GM23338 (cell line): ENCODE results near the gene PABPC1L. TPM values are rescaled to one million over a fixed set of nuclear protein-coding genes. Genes with fewer than 3 reads are reported as not detected.

Experiments
- ATAC-seq: fragments of 200-7000 bp; cut with Tn5 transposase; 3 replicates; pipeline ENCODE4 v1.9.1; 2020
- DNase-seq: peaks from one replicate; pipeline ENCODE4 v3.0.0-alpha.2; 2015; ENCODE audit warnings: low spot score
- H2AFZ ChIP-seq: fragments of 200-600 bp; sonication (generic); 2 replicates; pipeline ENCODE4 v1.8.0; 2016; ENCODE audit warnings: antibody characterized with exemption, mild to moderate bottlenecking, moderate library complexity
- H3F3A ChIP-seq: fragments of 200-600 bp; sonication (generic); replicated peaks from 2 replicates; pipeline ENCODE4 v1.8.0; 2017; ENCODE audit warnings: antibody characterized with exemption, mixed run types, low read depth
- H3K27ac ChIP-seq: fragments of 200-600 bp; sonication (generic); 2 replicates; pipeline ENCODE4 v1.6.1; 2016; ENCODE audit warnings: low read depth
- H3K27me3 ChIP-seq: fragments of 200-600 bp; sonication (generic); 2 replicates; pipeline ENCODE4 v1.8.0; 2016; ENCODE audit warnings: mild to moderate bottlenecking, mixed run types, moderate library complexity; ENCODE audit not compliant: insufficient read depth
- H3K36me3 ChIP-seq: fragments of 200-600 bp; sonication (generic); 2 replicates; pipeline ENCODE4 v1.8.0; 2016; ENCODE audit warnings: mild to moderate bottlenecking; ENCODE audit not compliant: insufficient read depth
- H3K4me1 ChIP-seq: fragments of 200-600 bp; sonication (generic); 2 replicates; pipeline ENCODE4 v1.8.0; 2016; ENCODE audit warnings: mild to moderate bottlenecking, moderate library complexity; ENCODE audit not compliant: insufficient read depth
- H3K4me2 ChIP-seq: fragments of 200-600 bp; sonication (generic); 2 replicates; pipeline ENCODE4 v1.7.1; 2017; ENCODE audit warnings: mixed run types
- H3K4me3 ChIP-seq: fragments of 200-600 bp; sonication (generic); 2 replicates; pipeline ENCODE4 v1.6.1; 2016; ENCODE audit warnings: mixed run types
- H3K79me2 ChIP-seq: fragments of 200-600 bp; sonication (generic); replicated peaks from 2 replicates; pipeline ENCODE4 v1.8.0; 2017; ENCODE audit warnings: mild to moderate bottlenecking; ENCODE audit not compliant: insufficient read depth
- H3K9me2 ChIP-seq: fragments of 200-600 bp; sonication (generic); 2 replicates; pipeline ENCODE4 v1.8.0; 2017; ENCODE audit not compliant: insufficient read depth
- H4K20me1 ChIP-seq: fragments of 200-600 bp; sonication (generic); replicated peaks from 2 replicates; pipeline ENCODE4 v1.8.0; 2017; ENCODE audit warnings: mild to moderate bottlenecking; ENCODE audit not compliant: insufficient read depth
- H3K27ac Mint-ChIP-seq: 2 replicates; pipeline ENCODE4 v1.8.0; 2020; ENCODE audit warnings: inconsistent platforms, mild to moderate bottlenecking, moderate library complexity, mixed read lengths
- H3K27me3 Mint-ChIP-seq: 3 replicates; pipeline ENCODE4 v1.8.0; 2022; ENCODE audit warnings: low read depth, mild to moderate bottlenecking, moderate library complexity, mixed read lengths, inconsistent platforms; ENCODE audit not compliant: insufficient read depth, poor library complexity
- H3K36me3 Mint-ChIP-seq: 3 replicates; pipeline ENCODE4 v1.8.0; 2021; ENCODE audit warnings: low read depth, mild to moderate bottlenecking, inconsistent platforms, moderate library complexity, mixed read lengths
- H3K4me1 Mint-ChIP-seq: 3 replicates; pipeline ENCODE4 v1.8.0; 2020; ENCODE audit warnings: mild to moderate bottlenecking, inconsistent platforms, mixed read lengths
- H3K4me3 Mint-ChIP-seq: 3 replicates; pipeline ENCODE4 v1.8.0; 2021; ENCODE audit warnings: moderate library complexity, mild to moderate bottlenecking, inconsistent platforms, mixed read lengths
- H3K9me3 Mint-ChIP-seq: 3 replicates; pipeline ENCODE4 v1.8.0; 2020; ENCODE audit warnings: moderate library complexity, mild to moderate bottlenecking, inconsistent platforms, mixed read lengths
- CREB1 ChIP-seq: fragments of 250-450 bp; sonication (Bioruptor Pico); IDR thresholded peaks from 2 replicates; pipeline ENCODE4 v1.5.0; 2020; ENCODE audit warnings: low read depth, mild to moderate bottlenecking, moderate library complexity
- CTCF ChIP-seq, 2 experiments: fragments of 200-600 bp in 1 of 2; sonication (generic) in 1 of 2; conservative IDR thresholded peaks; 2 replicates each; pipeline versions ENCODE4 v1.5.1 to v1.6.1; 2016 to 2017; ENCODE audit warnings: antibody characterized with exemption in 2 of 2, low read depth in 2 of 2, mild to moderate bottlenecking in 2 of 2, moderate library complexity in 1 of 2
- JUNB ChIP-seq: IDR thresholded peaks from one replicate; pipeline ENCODE4 v1.6.1; 2016; ENCODE audit warnings: antibody characterized with exemption; ENCODE audit not compliant: unreplicated experiment
- NANOG ChIP-seq: IDR thresholded peaks from 2 replicates; pipeline ENCODE4 v1.6.1; 2016; ENCODE audit warnings: antibody characterized with exemption, borderline replicate concordance
- POLR2AphosphoS5 ChIP-seq: IDR thresholded peaks from 2 replicates; pipeline ENCODE4 v1.6.1; 2016; ENCODE audit warnings: antibody characterized with exemption, low read depth
- REST ChIP-seq: IDR thresholded peaks from one replicate; pipeline ENCODE4 v1.6.1; 2018; ENCODE audit warnings: antibody characterized with exemption; ENCODE audit not compliant: unreplicated experiment
- STAT1 ChIP-seq: IDR thresholded peaks from one replicate; pipeline ENCODE4 v1.6.1; 2016; ENCODE audit warnings: antibody characterized with exemption; ENCODE audit not compliant: unreplicated experiment
- ZNF114 ChIP-seq: fragments of 250-450 bp; sonication (Bioruptor Pico); IDR thresholded peaks from 2 replicates; pipeline ENCODE4 v1.5.0; 2020; ENCODE audit warnings: mild to moderate bottlenecking, moderate library complexity
- ZNF331 ChIP-seq: fragments of 250-450 bp; sonication (Bioruptor Pico); IDR thresholded peaks from 2 replicates; pipeline ENCODE4 v1.5.0; 2020; ENCODE audit warnings: low read depth, mild to moderate bottlenecking, moderate library complexity
- polyA plus RNA-seq: library from polyadenylated mRNA; unstranded; fragments of >200 nt; fragmentation: Nextera tagmentation; extraction: Ambion mirVana; gene quantifications from 2 replicates; pipeline ENCODE4 v1.2.1, GENCODE V29; 2016
- total RNA-seq: library from RNA; depleted of rRNA; stranded (reverse); fragments of >200 nt; shearing (Covaris generic); gene quantifications from 2 replicates; pipeline ENCODE4 v1.2.3, GENCODE V29; 2014
- TF ChIP-seq, protein P1 (sequence below): IDR thresholded peaks from 2 replicates; pipeline ENCODE4 v1.6.1; 2016; ENCODE audit warnings: antibody characterized with exemption

Gene PABPC1L
- total and polyA plus RNA-seq, 2 experiments from 2014 or later, result 44.4 to 49.1 TPM

GRCh38 chr20:44910690-44911262 lies 916 bp downstream of the PABPC1L start (continued):
- TF ChIP-seq JUNB (no peak), NANOG (no peak), ZNF114 (CRISPR knock-in tag) (no peak), CTCF (conservative IDR thresholded peaks at IDR 0.05; ENCODE audit: low read depth in 2 of 2) (no peak), REST (no peak), STAT1 (no peak), CREB1 (no peak), ZNF331 (CRISPR knock-in tag) (no peak)
- TF ChIP-seq, protein P1, sequence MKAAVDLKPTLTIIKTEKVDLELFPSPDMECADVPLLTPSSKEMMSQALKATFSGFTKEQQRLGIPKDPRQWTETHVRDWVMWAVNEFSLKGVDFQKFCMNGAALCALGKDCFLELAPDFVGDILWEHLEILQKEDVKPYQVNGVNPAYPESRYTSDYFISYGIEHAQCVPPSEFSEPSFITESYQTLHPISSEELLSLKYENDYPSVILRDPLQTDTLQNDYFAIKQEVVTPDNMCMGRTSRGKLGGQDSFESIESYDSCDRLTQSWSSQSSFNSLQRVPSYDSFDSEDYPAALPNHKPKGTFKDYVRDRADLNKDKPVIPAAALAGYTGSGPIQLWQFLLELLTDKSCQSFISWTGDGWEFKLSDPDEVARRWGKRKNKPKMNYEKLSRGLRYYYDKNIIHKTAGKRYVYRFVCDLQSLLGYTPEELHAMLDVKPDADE, result no peak

DNA sequence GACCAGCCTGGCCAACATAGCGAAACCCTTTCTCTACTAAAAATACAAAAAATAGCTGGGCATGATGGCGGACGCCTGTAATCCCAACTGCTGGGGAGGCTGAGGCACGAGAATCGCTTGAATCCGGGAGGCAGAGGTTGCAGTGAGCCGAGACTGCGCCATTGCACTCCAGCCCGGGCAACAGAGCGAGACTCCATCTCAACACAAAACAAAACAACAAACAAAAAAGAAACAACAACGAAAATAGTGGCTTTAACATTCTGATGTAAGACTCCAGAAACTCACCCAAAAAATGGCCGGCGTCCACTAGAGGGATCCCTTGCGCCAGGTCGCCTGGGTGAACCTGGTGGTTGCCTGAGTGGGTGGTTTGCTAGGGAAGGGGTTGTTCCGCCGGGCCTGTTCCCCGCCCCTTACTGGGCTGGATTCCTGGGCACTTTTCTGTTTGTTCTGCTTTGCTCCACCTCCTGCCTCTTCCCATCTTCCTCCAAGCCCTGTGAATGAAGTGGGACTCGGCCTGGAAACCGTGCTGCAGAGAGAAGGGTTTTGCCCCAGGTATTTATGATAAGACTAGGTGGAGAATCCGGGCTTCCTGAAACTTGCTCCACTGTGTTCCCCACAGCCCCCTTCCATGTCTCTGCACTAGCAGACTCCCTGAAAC lies 1.5 kb downstream of the PABPC1L start:
- H3K27ac Mint-ChIP-seq, result peak overlapping the region; percentile 94
- peaks cover 65% of the 10 kb centered on the region for H3K36me3 Mint-ChIP-seq

More for the DNA sequence above, 1.5 kb downstream of the PABPC1L start:
- Histone ChIP-seq H3K9me2 (no peaks in the 10 kb centered on the region), H3K27ac (no peak overlapping the region), H3K4me1 (peaks cover 12% of the 10 kb centered on the region), H3F3A (peaks cover 15% of the 10 kb centered on the region), H4K20me1 (peaks cover 28% of the 10 kb centered on the region), H3K79me2 (peaks cover 6% of the 10 kb centered on the region; the same call in 1 of the 2 replicates), H2AFZ (no peak overlapping the region), H3K36me3 (peaks cover 22% of the 10 kb centered on the region), H3K27me3 (no peaks in the 10 kb centered on the region), H3K4me3 (peak overlapping the region; percentile 92), H3K4me2 (peak overlapping the region; percentile 89; the same call in 1 of the 2 replicates)
- TF ChIP-seq CTCF (conservative IDR thresholded peaks at IDR 0.05; ENCODE audit: low read depth in 2 of 2) (peak; percentile 69 to 75), ZNF331 (CRISPR knock-in tag) (no peak), POLR2AphosphoS5 (no peak)
- peak overlapping the region; percentile 87 for H3K4me3 Mint-ChIP-seq
- ATAC-seq (peak; percentile 63), DNase-seq (peak; percentile 88)
- peaks cover 3% of the 10 kb centered on the region for H3K27me3 Mint-ChIP-seq
- peaks cover 31% of the 10 kb centered on the region for H3K4me1 Mint-ChIP-seq
- H3K9me3 Mint-ChIP-seq, result no peaks in the 10 kb centered on the region; the same call in 2 of the 3 replicates
